ENCODE data around the gene BRD7.

GRCh38 chr16:50335196-50335958 is 33.4 kb downstream of the BRD7 start:
- no peak for TF ChIP-seq POLR2A (IDR thresholded peaks at IDR 0.05)
- TF ChIP-seq CTCF (IDR thresholded peaks at IDR 0.05), result no peak
- no peak for TF ChIP-seq EP300 (IDR thresholded peaks at IDR 0.05)
- TF ChIP-seq POLR2AphosphoS5 (IDR thresholded peaks at IDR 0.05), result no peak
